Neural crest cell (in vitro differentiated cells): ENCODE data around the gene PLEKHF1. TPM values are rescaled to one million over a fixed set of nuclear protein-coding genes. Genes with fewer than 3 reads are reported as not detected.

Source experiments
- DNase-seq: peaks from one replicate; pipeline ENCODE4 v3.0.0; 2021; ENCODE audit warnings: low read depth, mixed read lengths, low spot score
- H3K27ac Mint-ChIP-seq: one replicate; pipeline ENCODE4 v1.8.0; 2021; ENCODE audit warnings: mild to moderate bottlenecking, mixed read lengths; ENCODE audit not compliant: unreplicated experiment
- H3K27me3 Mint-ChIP-seq: 2 replicates; pipeline ENCODE4 v1.8.0; 2021; ENCODE audit warnings: low read depth, mild to moderate bottlenecking, mixed read lengths
- H3K36me3 Mint-ChIP-seq: 2 replicates; pipeline ENCODE4 v1.8.0; 2021; ENCODE audit warnings: low read depth, mild to moderate bottlenecking, mixed read lengths
- H3K4me1 Mint-ChIP-seq: 2 replicates; pipeline ENCODE4 v1.8.0; 2021; ENCODE audit warnings: mixed read lengths
- H3K4me3 Mint-ChIP-seq: one replicate; pipeline ENCODE4 v1.8.0; 2021; ENCODE audit warnings: mild to moderate bottlenecking, mixed read lengths
- H3K9me3 Mint-ChIP-seq: 2 replicates; pipeline ENCODE4 v1.8.0; 2021; ENCODE audit warnings: mixed read lengths
- total RNA-seq: library from RNA; stranded (reverse); gene quantifications from 2 replicates; pipeline ENCODE4 v1.2.1, GENCODE V29; 2021
- TF ChIP-seq, protein P1 (sequence below): fragments of 200-600 bp; sonication (generic); conservative IDR thresholded peaks from 2 replicates; pipeline ENCODE4 v1.5.0; 2021; ENCODE audit warnings: antibody characterized with exemption, mild to moderate bottlenecking

Gene PLEKHF1
- total RNA-seq, 1 donor from 2014 or later = 1.2 TPM

DNA sequence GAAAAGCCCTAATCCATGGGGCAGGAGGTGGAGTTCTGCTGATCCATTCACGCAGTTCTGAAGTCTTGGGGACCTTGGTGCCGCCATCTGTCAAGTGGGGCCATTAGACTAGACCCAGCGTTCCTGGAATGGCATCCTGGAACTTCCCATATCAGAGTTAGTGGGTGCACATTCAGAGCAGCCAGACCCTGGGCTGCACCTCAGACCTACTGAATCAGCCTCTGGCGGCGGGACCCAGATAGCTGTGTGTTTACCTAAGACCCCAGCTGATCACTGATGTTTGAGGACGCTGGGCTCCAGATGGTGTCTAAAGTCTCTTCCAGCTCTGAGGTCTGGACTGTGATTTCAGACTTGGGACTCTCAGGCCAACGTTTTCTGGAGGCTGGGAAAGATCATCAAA is 46.4 kb upstream of the PLEKHF1 start:
- H3K9me3 Mint-ChIP-seq = no peaks in the 10 kb centered on the region
- peaks cover 9% of the 10 kb centered on the region for H3K27me3 Mint-ChIP-seq
- no peak for DNase-seq
- no peak overlapping the region for H3K4me3 Mint-ChIP-seq
- no peak overlapping the region for H3K27ac Mint-ChIP-seq
- H3K4me1 Mint-ChIP-seq = no peaks in the 10 kb centered on the region
- H3K36me3 Mint-ChIP-seq = no peaks in the 10 kb centered on the region
- TF ChIP-seq, protein P1, sequence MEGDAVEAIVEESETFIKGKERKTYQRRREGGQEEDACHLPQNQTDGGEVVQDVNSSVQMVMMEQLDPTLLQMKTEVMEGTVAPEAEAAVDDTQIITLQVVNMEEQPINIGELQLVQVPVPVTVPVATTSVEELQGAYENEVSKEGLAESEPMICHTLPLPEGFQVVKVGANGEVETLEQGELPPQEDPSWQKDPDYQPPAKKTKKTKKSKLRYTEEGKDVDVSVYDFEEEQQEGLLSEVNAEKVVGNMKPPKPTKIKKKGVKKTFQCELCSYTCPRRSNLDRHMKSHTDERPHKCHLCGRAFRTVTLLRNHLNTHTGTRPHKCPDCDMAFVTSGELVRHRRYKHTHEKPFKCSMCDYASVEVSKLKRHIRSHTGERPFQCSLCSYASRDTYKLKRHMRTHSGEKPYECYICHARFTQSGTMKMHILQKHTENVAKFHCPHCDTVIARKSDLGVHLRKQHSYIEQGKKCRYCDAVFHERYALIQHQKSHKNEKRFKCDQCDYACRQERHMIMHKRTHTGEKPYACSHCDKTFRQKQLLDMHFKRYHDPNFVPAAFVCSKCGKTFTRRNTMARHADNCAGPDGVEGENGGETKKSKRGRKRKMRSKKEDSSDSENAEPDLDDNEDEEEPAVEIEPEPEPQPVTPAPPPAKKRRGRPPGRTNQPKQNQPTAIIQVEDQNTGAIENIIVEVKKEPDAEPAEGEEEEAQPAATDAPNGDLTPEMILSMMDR = no peak

DNA sequence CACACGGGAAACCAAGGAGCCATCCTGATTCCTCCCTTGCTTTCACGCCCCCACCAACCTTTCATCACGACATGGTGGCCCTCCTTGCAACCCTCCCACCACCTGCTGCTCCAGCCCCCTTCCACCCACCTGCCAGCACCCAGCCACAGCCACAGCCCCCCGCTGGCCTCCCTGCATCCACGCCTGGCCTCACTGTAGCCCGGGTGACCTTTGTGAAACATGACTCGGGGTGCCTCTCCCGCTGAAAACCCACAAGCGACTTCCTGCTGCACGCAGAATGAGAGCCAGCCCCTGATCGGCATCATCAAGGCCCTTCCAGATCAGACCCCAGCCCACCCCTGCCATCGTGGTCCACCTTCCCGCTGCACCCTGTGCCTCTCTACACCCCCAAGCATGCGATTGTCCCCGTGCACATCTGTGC is 44.3 kb upstream of the PLEKHF1 start:
- TF ChIP-seq, protein P1 = no peak
- no peak for DNase-seq
- no peaks in the 10 kb centered on the region for H3K9me3 Mint-ChIP-seq

DNA sequence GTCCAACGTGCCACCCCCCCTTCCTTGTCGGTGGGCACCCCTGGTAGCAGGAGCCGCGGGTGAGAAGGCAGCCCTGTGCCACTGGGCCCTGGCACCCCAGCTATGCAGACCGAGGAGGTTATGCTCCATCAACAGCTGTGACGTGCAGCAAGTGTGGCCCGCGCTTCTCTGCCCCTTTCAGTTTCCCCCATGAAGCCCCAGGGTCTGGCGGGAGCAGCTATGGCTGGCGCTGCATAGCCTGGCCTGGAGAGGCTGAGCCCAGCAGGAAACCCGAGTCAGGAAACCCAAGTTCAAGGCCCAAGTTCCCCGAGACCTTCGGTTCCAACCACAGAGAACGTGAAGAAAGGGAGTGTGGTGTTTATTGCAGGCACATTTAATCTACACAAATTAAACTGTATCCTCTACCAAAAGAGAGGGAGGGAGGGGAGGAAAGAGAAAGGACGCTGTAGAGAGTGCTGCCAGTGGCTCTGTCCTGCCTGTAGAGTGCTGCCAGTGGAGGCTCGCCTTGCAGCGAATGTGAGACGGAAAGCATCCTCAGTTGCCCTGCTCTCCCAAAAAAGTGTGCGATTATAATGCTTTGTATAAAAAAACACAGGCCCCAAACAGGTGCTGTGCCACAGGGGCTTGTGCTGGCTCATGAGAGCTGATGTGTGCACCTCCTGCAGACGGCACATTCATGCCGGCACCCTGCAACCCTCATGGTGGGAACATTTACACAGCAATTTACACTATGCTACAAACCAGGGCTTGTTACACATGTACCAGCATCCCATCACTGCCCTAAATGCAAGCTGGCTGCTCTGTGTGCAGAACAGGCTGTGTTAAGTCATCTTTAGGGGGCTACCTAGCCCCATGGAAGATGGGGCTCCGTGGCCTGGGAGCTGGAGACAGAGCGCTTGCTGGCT is 42.8 kb upstream of the PLEKHF1 start:
- no peaks in the 10 kb centered on the region for H3K9me3 Mint-ChIP-seq
- no peak overlapping the region for H3K4me3 Mint-ChIP-seq
- peaks cover 7% of the 10 kb centered on the region for H3K4me1 Mint-ChIP-seq
- no peak for DNase-seq
- no peaks in the 10 kb centered on the region for H3K36me3 Mint-ChIP-seq
- H3K27me3 Mint-ChIP-seq = peaks cover 9% of the 10 kb centered on the region
- TF ChIP-seq, protein P1 = no peak
- H3K27ac Mint-ChIP-seq = no peak overlapping the region

More for the DNA sequence above, 44.3 kb upstream of the PLEKHF1 start:
- Mint-ChIP-seq H3K4me3 (no peak overlapping the region), H3K27ac (peak overlapping the region; percentile 57), H3K36me3 (no peaks in the 10 kb centered on the region), H3K27me3 (peaks cover 9% of the 10 kb centered on the region), H3K4me1 (peaks cover 7% of the 10 kb centered on the region)

DNA sequence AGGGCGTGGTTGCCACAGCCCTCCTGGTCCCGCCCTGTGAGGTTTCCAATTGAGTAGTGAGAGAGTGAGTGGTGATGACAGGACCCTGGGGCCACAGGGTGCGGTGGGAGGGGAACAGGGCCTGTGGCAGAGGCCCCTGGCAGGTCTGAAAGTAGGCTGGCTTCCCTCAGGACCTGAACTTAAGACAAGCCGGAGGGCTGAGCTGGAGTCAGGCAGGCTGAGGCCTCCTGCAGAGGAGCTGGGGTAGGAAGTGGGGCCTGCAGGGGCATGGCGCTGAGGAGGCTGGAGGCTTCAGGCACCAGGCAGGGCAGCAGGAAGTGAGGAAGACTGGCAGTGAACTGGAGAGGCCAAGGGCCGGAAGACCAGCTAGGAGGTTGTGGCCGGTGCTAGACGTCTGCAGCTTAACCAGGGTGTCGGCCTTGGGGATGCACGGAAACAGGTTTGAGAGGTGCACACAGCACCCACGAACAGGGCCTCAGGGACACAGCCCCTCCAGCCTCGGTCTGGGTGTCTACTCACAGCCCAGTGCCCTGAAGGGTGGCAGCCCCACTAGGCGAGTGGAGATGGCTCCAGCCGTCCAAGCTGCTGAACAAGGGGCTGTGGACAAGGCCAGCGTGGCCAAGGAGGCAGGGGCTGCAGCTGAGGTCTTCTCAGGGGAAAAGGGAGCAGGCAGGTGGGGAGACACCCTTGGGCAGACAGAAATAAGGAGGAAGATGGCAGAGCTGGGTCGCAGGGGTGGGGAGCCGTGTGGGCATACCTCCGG is 41.4 kb upstream of the PLEKHF1 start:
- Mint-ChIP-seq H3K27ac (no peak overlapping the region), H3K27me3 (peaks cover 9% of the 10 kb centered on the region), H3K4me1 (peaks cover 7% of the 10 kb centered on the region), H3K36me3 (no peaks in the 10 kb centered on the region), H3K4me3 (no peak overlapping the region), H3K9me3 (no peaks in the 10 kb centered on the region)
- no peak for DNase-seq
- TF ChIP-seq, protein P1 = no peak

DNA sequence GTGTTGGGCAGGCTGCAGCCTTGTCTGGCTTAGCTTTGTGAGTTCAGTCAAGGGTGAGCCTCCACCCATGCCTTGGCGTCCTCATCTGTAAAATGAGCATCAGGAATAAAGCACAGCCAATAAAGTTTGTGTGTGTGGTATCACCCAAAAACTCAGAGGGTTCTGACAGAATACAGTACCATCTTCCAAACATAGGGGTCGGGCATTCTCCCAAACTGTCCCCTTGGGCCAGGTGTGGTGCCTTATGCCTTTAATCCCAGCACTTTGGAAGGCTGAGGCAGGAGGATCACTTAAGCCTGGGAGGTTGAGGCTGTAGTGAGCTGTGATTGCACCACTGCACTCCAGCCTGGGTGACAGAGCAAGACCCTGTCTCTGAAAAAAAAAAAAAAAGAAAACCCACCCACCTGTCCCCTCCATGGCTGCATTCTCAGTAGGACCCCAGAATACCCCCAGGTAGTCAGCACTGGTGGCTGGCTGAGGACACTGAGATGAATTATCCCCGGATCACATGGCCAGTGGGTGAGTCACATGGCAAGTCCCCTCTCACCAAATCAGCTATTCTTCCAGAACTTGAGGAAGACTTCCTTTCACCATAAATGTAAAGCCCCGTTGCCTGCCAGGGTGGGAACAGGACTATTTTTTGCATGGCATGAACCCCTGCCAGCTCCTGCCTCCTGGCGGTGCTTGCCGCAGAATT is 40.6 kb upstream of the PLEKHF1 start:
- Mint-ChIP-seq H3K27ac (no peak overlapping the region), H3K36me3 (no peaks in the 10 kb centered on the region)

More for the DNA sequence above, 40.6 kb upstream of the PLEKHF1 start:
- peaks cover 9% of the 10 kb centered on the region for H3K27me3 Mint-ChIP-seq
- no peaks in the 10 kb centered on the region for H3K9me3 Mint-ChIP-seq
- TF ChIP-seq, protein P1 = no peak
- peaks cover 7% of the 10 kb centered on the region for H3K4me1 Mint-ChIP-seq
- DNase-seq = no peak
- no peak overlapping the region for H3K4me3 Mint-ChIP-seq
